ENCODE data around the gene TEX52. TPM values are rescaled to one million over a fixed set of nuclear protein-coding genes. Genes with fewer than 3 reads are reported as not detected.

The TEX52 gene
- total and polyA plus RNA-seq, 12 donors = not detected

DNA sequence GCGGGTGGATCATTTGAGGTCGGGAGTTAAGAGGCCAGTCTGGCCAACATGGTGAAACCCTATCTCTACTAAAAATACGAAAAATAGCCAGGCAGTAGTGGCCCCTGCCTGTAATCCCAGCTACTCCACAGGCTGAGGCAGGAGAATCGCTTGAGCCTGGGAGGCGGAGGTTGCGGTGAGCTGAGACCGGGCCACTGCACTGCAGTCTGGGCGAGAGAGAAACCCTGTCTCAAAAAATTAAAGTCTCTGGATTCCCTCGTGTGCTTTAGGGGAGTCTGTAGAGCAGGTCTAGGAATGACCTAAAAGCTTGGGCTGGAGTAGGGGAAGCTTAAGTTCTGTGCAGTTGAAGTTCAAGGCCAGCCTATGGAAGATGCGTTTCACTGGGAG lies 33.2 kb upstream of the TEX52 start:
- Histone ChIP-seq H3K9me3 (no peaks in the 10 kb centered on the region), H3K36me3 (peaks cover 0 to 32% (median 0%) of the 10 kb centered on the region in 9 donors), H3K27me3 (no peaks in the 10 kb centered on the region), H3K4me1 (peaks cover 0 to 30% (median 17%) of the 10 kb centered on the region in 9 donors), H3K27ac (peak overlapping the region in 9 of 10 donors; percentile 68 to 96 (median 93)), H3K4me3 (peak overlapping the region; percentile 84 to 100 (median 95))
- TF ChIP-seq, protein P1, sequence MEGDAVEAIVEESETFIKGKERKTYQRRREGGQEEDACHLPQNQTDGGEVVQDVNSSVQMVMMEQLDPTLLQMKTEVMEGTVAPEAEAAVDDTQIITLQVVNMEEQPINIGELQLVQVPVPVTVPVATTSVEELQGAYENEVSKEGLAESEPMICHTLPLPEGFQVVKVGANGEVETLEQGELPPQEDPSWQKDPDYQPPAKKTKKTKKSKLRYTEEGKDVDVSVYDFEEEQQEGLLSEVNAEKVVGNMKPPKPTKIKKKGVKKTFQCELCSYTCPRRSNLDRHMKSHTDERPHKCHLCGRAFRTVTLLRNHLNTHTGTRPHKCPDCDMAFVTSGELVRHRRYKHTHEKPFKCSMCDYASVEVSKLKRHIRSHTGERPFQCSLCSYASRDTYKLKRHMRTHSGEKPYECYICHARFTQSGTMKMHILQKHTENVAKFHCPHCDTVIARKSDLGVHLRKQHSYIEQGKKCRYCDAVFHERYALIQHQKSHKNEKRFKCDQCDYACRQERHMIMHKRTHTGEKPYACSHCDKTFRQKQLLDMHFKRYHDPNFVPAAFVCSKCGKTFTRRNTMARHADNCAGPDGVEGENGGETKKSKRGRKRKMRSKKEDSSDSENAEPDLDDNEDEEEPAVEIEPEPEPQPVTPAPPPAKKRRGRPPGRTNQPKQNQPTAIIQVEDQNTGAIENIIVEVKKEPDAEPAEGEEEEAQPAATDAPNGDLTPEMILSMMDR (IDR thresholded peaks at IDR 0.05) = no peak
- ATAC-seq (no peak), DNase-seq (no peak)
- 74% methylated on average over 10 of the region's 10 CpGs for WGBS, 2 donors
- intact Hi-C loops (cut with DNase I) = loop anchor here in 2 of 10 donors (2.0 to 5.0 kb wide), 4 partner anchors 52 to 143 kb away; partner anchors contain the start of gene TEAD4 (in 1 of the 2)

DNA sequence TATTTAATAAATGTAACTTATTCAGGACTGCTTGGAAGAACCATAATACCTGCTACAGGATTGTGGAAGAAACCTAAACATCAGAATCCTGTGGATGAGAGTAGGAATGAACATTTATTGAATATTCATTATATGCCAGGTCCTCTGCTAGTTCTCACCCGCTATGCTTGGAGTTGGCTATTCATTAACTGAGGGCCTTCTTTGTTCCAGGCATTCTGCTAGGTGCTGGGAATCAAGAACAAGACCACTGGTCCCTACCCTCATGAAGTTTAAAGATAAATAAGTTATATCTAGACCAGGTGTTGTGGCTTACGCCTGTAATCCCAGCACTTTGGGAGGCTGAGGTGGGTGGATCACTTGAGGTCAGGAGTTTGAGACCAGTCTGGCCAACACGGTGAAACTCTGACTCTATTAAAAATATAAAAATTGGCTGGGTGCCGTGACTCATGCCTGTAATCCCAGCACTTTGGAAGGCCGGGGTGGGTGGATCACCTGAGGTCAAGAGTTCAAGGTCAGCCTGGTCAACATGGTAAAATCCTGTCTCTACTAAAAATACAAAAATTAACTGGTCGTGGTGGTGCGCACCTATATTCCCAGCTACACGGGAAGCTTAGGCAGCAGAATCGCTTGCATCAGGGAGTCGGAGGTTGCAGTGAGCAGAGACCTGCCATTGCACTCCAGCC lies 30.1 kb upstream of the TEX52 start:
- TF ChIP-seq, protein P1 (IDR thresholded peaks at IDR 0.05) = no peak
- H3K9me3 ChIP-seq = no peaks in the 10 kb centered on the region
- WGBS, 2 donors = 95 to 97% methylated on average over 10 of the region's 10 CpGs
- H3K36me3 ChIP-seq = peaks cover 0 to 32% (median 0%) of the 10 kb centered on the region in 9 donors
- ATAC-seq (no peak), DNase-seq (no peak)
- no peak overlapping the region for H3K4me3 ChIP-seq
- intact Hi-C loops (cut with DNase I) = loop anchor here in 7 of 10 donors (5.0 to 10.0 kb wide), 5 partner anchors 55 to 155 kb away; no protein-coding TSS in a partner anchor
- peaks cover 0 to 13% (median 10%) of the 10 kb centered on the region in 9 donors for H3K4me1 ChIP-seq
- H3K27ac ChIP-seq = no peak overlapping the region
- no peaks in the 10 kb centered on the region for H3K27me3 ChIP-seq

DNA sequence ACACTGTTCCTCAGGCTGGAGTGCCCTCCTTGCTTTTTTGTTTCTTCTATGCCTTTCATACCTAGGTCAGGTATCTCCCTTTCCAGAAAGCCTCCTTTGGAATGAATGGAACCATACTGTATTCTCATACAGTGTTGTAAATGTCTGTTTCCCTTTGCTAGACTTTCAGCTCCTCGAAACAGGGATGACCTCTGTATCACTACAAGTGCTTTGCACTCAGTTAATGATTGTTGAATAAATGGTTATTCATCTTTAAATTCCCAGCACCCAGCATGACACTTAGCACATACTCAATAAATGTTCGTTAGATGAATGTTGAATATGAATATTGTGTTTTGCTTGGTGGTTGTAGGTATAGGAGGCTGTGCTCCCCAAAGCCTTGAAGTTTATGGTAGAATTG lies 28.0 kb upstream of the TEX52 start:
- ATAC-seq = no peak
- WGBS, 2 donors = 87 to 91% methylated on average over 2 of the region's 2 CpGs
- H3K27me3 ChIP-seq = no peaks in the 10 kb centered on the region
- TF ChIP-seq, protein P1 (IDR thresholded peaks at IDR 0.05) = no peak
- H3K27ac ChIP-seq = no peak overlapping the region
- intact Hi-C loops (cut with DNase I) = loop anchor here in 8 of 10 donors (2.0 to 10.0 kb wide), 7 partner anchors 57 to 157 kb away; no protein-coding TSS in a partner anchor
- H3K9me3 ChIP-seq = no peaks in the 10 kb centered on the region
- peaks cover 0 to 35% (median 0%) of the 10 kb centered on the region in 9 donors for H3K36me3 ChIP-seq
- no peak overlapping the region for H3K4me3 ChIP-seq
- H3K4me1 ChIP-seq = peaks cover 0 to under 1% (median 0%) of the 10 kb centered on the region in 9 donors
- DNase-seq = no peak

DNA sequence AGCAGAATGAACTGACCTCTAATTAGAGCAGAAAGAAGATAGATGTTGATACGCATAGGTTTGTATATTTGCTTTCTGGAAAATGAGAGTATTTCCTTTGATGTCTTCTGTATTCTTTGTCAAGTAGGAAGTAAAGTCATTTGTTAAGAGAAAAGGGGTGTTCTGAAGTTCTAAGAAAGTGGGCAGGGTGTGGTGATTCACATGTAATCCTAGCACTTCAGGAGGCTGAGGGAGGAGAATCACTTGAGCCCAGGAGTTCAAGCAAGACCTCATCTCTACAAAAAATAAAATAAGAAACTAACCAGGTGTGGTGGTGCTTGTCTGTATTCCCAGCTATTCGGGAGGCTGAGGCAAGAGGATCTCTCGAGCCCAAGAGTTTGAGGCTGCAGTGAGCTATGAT lies 23.0 kb upstream of the TEX52 start:
- no peak overlapping the region for H3K4me3 ChIP-seq
- peaks cover 10 to 26% (median 18%) of the 10 kb centered on the region in 9 donors for H3K4me1 ChIP-seq
- ATAC-seq (no peak), DNase-seq (no peak)
- TF ChIP-seq, protein P1 (IDR thresholded peaks at IDR 0.05) = no peak
- 98 to 99% methylated on average over 3 of the region's 3 CpGs for WGBS, 2 donors
- H3K27me3 ChIP-seq = no peaks in the 10 kb centered on the region
- H3K27ac ChIP-seq = no peak overlapping the region
- no peaks in the 10 kb centered on the region for H3K9me3 ChIP-seq
- peaks cover 0 to 9% (median 0%) of the 10 kb centered on the region in 9 donors for H3K36me3 ChIP-seq
- intact Hi-C loops (cut with DNase I) = loop anchor here in 6 of 10 donors (5.0 to 10.0 kb wide), 3 partner anchors 65 to 155 kb away; no protein-coding TSS in a partner anchor

All from heart right ventricle (tissue), 16 donors.